HG03060 (cell line): ENCODE measurements around the gene TSPAN1.
A peak's percentile ranks its signal among the peaks of the same experiment; 100 is the strongest.

Source experiments
- ATAC-seq: cut with Tn5 transposase; IDR thresholded peaks from one replicate; pipeline ENCODE4 v1.9.1; 2021; ENCODE audit warnings: low read depth, moderate number of reproducible peaks; ENCODE audit not compliant: unreplicated experiment

Gene TSPAN1

GRCh38 chr1:46158312-46159281, 16.3 kb upstream of the TSPAN1 start:
- peak; percentile 62 for ATAC-seq

- no peak for ATAC-seq
Measured at GRCh38 chr1:46159516-46159915, 15.4 kb upstream of the TSPAN1 start.

- ATAC-seq = no peak
Measured at GRCh38 chr1:46160212-46160611, 14.7 kb upstream of the TSPAN1 start.

DNA sequence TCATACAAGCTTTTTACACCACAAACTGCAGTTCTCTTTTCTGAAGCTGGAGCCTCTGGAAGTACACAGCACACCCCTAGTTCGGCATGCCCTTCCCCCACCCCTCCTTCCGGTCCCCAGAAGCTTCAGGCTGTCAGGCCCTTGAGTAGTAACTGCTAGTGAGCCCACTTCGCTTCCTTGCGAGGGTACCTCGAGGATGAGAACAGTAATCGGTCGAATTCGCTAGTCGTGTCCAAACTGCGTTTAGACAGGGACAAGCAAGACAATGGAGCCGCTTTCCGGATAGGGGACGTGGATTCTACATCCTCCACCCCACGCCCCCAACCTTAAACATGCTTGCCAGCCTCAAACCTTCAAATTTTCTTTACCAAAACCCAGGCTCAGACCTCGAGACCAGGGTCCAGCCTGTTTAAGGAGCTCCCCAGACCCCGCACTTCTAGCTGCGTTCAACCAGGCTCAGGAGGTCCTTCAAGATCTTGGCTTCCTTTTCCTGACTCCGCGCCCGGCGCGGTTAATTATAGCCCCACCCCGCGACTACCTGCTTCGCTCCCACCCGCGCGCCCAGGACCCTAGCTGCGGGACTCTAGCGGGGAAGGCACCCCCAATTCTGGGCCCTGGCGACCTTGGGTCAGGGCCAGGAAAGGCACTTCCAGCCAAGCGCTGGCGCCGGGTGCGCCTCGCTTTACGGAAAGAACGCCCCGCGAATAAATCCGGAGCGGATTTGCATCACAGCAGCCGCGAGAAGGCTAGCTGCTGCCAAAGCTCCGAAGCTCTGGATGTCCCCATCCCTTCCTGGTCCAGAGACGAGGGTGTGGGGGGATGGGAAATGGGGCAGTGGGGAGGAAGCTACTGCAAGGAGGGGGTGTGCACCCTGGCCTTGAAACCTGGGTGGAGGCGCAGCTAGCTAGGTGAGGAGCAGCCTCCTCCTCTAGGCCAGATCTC, 8.1 kb upstream of the TSPAN1 start:
- ATAC-seq = no peak

- no peak for ATAC-seq
Measured at GRCh38 chr1:46168477-46168876, 6.4 kb upstream of the TSPAN1 start.

- no peak for ATAC-seq
Measured at GRCh38 chr1:46169811-46170454, 5.0 kb upstream of the TSPAN1 start.

- ATAC-seq = no peak
Measured at GRCh38 chr1:46171351-46171750, 3.5 kb upstream of the TSPAN1 start.

- no peak for ATAC-seq
Measured at GRCh38 chr1:46171871-46172270, 3.0 kb upstream of the TSPAN1 start.

GRCh38 chr1:46172321-46172720, 2.6 kb upstream of the TSPAN1 start:
- ATAC-seq = no peak

GRCh38 chr1:46173361-46173856, 1.5 kb upstream of the TSPAN1 start:
- ATAC-seq = no peak

DNA sequence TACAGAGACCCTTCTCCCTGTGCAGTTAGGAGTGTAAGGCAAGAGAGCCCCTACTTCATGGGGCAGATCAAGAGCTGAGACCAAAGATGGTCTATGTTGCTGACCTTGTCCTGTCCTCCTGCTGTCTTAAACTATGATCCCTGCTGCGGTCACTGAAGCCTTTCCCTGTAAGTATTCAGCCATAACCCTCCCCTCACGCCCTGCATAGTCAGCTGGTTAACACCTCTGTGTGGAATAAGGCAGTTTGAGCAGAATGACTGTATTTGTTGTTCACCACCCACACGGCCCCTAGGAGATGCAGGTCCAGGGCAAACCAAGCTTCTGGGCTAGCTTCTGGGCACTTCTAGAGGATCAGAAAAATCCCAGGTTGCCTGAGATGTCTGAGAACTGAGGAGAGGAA, 356 bp downstream of the TSPAN1 start:
- no peak for ATAC-seq

DNA sequence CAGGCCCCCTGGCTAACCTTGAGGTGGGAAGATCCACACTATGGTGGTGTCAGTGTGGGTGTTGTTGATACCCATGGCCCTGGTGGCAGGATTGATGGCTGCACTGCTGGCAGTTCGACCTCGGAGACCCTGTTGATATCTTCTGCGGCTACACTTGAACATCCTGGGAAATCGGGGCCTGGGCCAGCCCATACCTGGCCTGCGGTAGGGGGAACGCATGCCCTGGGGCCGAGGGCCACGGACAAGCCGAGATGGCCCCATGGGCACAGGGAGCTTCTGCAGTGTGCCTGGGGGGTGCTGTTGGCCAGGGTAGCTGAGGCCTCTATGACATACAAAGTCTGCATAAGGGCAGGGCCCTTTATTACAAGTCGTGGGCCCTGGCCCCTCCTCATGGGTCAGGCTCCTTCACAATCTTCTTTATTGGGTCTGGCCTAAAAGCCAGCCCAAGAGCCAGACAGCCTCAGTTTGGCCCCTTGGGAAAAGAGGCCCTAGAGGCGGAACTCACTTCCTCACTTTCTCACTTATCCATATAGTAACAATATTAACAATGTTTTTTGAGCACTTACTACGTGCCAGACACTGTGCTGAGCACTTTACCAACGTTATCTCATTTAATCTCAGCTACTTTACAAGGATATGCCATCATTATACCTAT, 1.5 kb downstream of the TSPAN1 start, which contains the start of gene P3R3URF:
Gene P3R3URF, minus strand, starts transcription at position 278 of the 655 bp plus-strand sequence. Its CDS starts 17 bp downstream, at position 261.
- no peak for ATAC-seq

DNA sequence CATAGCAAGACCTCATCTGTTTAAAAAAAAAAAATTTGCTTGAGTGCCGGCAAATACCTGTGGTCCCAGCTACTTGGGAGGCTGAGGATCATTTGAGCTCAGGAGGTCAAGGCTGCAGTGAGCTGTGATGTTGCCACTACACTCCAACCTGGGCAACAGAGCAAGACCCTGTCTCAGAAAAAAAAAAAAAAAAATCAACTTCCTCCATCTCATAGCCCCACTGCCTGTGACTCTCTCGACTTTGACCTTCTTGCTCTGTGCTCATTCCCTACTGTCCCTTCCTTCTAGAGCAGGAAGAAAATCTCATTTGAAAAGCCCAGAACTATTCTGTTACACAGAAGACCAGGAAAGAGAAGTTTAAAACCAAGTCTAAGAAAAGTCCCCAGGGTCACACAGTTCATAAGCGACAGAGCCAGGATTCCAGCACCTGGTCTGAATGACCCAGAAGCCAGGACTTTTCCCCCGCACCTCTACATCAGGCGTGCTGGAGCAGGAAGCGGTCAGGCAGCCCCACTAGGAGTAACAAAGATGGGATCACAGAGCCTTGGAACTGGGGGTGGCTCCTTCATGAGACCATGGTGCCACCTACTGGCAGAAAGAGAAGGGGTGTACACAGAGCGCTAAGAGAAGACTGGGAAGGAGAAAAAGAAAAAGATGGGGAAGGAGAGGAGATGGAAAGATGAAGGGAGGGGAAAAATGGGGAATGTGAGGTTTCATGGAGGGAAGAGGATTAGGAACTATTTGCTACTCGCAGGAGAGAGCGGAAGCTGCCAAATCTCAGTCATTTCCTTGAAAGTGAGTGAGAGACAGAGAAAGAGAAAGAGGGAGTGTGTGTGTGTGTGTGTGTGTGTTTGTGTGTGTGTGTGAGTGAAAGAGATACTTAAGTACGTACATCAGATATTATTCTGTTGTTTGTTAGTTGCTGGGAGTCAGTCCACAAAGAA, 4.5 kb downstream of the TSPAN1 start:
- ATAC-seq = no peak

- no peak for ATAC-seq
Measured at GRCh38 chr1:46180082-46180616, 5.3 kb downstream of the TSPAN1 start.

DNA sequence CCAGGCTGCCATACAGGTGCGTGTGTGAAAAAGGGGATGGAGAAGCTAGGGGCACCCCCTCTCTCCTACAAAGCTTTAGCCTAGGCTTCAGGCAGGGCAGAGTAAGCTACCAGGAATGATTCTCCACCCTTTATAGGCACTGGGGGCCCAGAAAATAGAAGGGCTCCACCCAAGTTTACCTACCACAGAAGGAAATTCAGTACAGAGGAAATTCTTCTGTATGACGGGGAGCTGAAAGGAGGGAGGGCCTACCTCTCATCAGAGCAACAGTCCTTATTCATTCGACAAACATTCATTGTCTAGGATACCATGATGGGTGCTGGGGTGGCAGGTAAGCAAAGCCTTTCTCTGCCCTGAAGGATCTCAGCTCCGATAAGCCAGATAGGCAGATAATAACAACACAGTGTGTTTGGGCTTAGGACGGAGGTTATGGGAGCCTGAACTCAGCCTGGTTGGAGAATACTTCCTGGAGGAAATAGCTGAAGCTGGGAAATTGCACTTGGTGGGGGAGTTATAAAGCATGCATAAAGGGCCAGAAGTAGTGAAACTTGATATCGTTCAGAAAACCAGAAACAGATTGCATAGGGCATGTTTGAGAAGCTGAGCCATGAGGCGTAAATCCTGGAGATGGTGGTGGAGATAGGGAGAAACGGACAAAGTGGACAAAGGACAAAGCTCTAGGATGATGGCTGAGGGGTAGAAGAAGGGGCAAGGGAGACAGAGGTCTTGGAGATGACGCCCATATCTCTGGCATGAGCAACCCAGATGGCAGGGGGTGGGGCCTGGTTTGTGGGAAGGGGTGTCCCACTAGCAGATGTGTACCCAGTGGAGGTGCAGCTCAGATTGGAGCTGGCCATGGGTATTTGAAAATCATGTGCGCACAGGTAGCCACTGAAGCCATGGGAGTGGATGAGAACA, 6.7 kb downstream of the TSPAN1 start:
- no peak for ATAC-seq

DNA sequence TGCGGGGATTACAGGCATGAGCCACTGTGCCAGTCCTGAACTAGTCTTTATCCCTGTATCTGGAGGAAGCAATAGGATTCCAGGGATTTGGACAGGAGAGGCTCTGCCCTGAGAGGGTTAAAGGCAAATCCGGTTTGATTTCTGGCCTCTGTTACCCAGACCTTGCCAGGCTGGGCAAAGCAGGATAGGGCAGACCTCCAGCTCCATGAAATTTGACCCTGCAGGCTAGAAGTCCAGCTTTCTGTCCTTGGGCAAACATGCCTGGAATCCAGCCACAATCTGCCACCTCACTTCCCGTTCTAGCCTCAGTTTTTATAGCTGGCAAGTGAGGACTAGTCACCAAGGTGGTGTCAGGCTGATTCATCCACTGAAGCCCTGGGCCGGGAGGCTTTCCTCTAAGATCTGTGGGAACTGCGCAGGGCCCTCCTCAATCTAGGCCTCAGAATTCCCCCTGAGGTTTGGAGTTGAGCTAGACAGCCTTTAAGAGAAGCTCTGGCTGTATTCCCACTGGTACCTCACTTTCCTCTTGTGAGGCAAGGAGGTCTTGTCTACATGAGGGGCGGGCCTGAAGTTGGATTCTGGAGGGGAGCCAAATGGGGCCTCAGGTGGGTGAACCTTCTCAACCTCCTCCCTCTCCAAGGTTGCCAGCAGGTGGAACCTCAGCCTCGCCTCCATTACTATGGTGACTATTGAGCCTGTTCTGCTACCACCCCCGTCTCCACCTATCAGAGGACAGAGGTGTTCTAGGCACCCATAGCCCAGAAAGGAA, 8.4 kb downstream of the TSPAN1 start:
- ATAC-seq = no peak
